GM12872 (cell line): ENCODE results near the gene NOD2.

Source experiments
- TF ChIP-seq, protein P1 (sequence below): IDR thresholded peaks from 3 replicates; pipeline ENCODE4 v1.5.1; 2011; ENCODE audit warnings: low read depth, mild to moderate bottlenecking, low read length, moderate library complexity; ENCODE audit not compliant: insufficient read depth

NOD2 gene

GRCh38 chr16:50706250-50706649 is 12.8 kb downstream of the NOD2 start:
- TF ChIP-seq, protein P1, sequence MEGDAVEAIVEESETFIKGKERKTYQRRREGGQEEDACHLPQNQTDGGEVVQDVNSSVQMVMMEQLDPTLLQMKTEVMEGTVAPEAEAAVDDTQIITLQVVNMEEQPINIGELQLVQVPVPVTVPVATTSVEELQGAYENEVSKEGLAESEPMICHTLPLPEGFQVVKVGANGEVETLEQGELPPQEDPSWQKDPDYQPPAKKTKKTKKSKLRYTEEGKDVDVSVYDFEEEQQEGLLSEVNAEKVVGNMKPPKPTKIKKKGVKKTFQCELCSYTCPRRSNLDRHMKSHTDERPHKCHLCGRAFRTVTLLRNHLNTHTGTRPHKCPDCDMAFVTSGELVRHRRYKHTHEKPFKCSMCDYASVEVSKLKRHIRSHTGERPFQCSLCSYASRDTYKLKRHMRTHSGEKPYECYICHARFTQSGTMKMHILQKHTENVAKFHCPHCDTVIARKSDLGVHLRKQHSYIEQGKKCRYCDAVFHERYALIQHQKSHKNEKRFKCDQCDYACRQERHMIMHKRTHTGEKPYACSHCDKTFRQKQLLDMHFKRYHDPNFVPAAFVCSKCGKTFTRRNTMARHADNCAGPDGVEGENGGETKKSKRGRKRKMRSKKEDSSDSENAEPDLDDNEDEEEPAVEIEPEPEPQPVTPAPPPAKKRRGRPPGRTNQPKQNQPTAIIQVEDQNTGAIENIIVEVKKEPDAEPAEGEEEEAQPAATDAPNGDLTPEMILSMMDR, result no peak

DNA sequence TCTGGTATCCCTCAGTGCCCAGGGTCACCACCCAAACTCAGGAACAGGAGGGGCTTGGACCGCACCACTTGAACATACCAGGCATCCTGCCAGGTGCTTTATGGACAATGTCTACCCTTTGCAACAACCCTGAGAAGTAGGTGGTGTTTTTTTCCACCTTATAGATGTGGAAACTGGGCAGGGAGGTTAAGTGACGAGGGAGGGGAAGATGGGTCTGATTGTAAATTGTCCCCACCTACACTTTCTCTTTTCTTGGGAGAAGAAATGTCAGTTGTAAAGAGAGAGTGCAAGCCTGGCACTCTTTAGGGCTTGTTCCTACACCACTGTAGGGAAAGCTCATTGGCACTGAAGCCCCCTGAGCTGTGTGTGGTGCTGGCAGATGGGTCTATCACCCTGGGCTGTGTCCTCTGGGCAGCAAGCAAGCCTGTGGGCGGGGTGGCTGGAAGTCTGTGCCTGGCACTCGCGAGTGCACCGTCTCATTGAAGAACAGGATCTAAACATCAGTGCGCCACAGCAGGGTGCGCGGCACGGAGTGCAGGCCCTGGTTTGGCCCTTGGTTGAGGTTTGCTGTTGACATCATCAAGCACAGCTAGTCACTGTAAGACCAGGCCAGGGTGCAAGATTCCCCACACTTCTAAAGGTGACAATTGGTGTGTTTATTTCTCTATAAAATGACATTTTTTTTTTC is 15.1 kb downstream of the NOD2 start:
- TF ChIP-seq, protein P1, result no peak

DNA sequence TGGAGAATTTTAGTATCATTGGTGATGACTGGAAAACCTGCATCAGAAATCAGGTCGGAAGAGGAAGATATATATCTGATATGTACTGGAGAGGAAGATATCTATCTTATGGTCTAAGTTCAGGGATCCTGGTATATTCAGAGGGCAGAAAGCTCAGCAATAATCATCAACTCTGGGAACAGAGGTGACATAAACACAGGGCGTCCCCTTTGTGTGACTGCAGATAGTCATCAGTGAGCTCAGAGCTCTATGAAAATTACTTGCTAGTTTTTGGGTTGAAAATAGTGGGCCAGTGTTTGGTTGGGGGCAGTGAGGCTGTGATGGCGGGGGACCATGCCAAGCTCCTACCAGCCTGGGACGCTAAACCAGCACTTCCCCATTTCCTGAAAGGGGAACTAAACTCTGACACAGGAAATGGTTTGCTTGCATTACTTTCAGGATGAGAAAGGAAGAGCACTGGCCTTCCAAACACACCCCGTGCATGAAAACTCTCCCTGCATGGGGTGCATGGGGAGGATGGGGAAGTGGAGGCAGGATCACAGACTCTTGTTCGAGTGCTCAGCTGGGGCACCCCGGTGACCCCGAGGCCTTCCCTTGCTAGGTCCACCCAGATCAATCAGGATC is 15.8 kb downstream of the NOD2 start:
- TF ChIP-seq, protein P1, result no peak

DNA sequence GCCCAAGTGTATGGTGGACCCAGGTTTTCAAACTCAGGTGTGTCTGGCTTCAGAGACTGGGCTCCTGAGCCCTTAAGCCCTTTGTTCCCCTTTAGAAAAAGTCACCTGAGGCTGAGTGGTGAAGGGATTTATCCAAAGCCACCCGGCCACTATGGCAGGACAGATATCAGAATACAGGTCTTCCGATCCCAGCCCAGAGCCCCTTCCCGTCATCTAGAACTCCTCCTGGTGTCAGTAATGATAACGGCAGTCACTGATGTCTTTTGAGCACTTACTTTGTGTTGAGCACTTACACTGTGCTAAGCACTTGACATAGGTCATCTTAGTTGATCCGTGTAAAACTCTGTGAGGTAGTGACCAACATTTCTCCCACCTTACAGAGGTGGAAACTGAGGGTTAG is 16.6 kb downstream of the NOD2 start:
- TF ChIP-seq, protein P1, result no peak

- TF ChIP-seq, protein P1, result no peak
Measured at GRCh38 chr16:50711040-50711439, 17.6 kb downstream of the NOD2 start.

GRCh38 chr16:50711862-50712559 is 18.6 kb downstream of the NOD2 start:
- TF ChIP-seq, protein P1, result no peak

- TF ChIP-seq, protein P1, result no peak
Measured at GRCh38 chr16:50712560-50712898, 19.1 kb downstream of the NOD2 start.
